Erythroblast (primary cell): ENCODE data around the gene PDCD1.
"Not testable (repeated sequence)": the region's sequence is repeated elsewhere in the genome, so short reads cannot be mapped to it uniquely, and the experiment has no call there.

Experiments
- DNase-seq, 2 experiments: peaks; one replicate each; lab custom pipeline; 2025; lab: John Stamatoyannopoulos, UW
- GATA1 ChIP-seq: IDR thresholded peaks from 2 replicates; pipeline ENCODE4 v1.6.1; 2011; ENCODE audit warnings: low read depth, mild to moderate bottlenecking, control low read depth, low read length, moderate library complexity
- POLR2A ChIP-seq: IDR thresholded peaks from 2 replicates; pipeline ENCODE4 v1.6.1; 2011; ENCODE audit warnings: mild to moderate bottlenecking, low read length

Gene PDCD1

DNA sequence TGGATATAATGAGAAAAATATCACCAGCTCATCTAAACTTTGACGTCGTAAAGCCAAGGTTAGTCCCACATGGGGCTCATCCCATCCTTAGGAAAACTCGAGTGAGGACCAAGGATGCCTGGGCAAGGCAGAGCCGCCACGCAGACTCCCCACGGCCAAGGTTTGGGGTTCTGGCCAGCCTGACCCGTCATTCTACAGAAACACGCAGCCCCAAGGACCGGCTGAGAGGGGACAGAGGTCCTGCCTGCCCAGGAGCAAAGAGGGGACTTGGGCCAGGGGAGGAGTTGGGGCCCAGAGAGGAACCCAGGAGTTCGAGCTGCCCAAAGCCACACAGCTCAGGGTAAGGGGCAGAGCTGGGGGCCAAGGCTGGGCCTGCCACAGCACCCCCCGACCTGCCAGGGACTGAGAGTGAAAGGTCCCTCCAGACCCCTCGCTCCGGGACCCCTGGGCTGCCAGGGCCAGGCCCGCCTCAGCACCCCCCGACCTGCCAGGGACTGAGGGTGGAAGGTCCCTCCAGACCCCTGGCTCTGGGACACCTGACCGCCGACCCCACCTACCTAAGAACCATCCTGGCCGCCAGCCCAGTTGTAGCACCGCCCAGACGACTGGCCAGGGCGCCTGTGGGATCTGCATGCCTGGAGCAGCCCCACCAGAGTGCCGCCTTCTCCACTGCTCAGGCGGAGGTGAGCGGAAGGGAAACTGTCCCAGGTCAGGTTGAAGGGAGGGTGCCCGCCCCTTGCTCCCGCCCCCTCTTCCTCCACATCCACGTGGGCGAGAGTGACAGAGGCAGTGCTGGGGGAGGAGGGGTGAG lies at the start of gene PDCD1:
PDCD1 (minus strand) TSS at position 689 of the 811 bp plus-strand sequence; CDS start at position 633, 56 bp downstream.
- TF ChIP-seq POLR2A (no peak), GATA1 (no peak)
- DNase-seq: no peak

DNA sequence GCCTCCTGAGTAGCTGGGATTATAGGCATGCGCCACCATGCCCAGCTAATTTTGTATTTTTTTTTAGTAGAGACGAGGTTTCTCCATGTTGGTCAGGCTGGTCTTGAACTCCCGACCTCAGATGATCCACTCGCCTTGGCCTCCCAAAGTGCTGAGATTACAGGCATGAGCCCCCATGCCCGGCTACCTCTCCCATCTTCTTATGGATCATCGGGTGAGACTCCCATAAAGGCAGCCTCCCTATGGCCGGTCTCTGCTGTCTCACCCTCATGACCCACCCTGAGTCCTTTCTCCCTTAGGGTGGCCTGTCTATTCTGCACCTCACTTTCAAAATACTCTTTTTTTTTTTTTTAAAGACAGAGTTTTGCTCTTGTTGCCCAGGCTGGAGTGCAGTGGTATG lies 49.1 kb upstream of the PDCD1 start:
- DNase-seq: not testable (repeated sequence)

DNA sequence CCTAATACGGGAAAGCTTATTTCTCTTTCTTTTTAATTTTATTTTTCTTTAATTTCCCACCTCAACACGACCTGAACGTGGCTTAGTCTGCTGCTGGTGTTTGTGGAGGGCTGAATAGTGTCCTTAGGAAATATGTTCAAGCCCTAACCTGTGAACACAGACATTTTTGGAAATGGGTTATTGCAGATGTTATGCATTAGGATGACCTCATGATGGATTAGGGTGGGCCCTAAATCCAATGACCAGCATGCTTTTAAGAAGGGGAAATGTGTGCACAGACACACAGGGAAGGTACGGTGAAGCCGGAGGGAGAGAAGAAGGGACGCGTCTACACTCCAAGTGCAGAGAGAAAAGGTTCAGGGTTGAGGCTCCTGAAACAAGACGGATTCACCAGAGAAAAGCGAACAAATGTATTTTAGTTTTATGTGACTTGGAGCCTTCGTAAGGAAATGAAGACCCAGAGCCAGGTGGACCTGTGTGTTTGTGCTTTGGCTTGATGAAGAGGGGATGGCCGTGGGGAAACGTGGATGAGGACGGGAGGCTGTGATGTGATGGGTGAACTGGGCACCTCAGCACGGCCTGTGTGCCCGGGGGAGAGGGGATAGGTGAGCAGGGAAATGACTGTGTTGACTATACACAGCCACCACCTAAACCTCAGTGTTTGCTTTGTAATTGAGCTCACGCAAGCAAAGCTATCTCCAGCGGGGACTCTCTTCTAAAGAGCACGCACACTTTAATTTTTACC lies 48.3 kb upstream of the PDCD1 start:
- no peak for DNase-seq
- TF ChIP-seq POLR2A (no peak), GATA1 (no peak)

DNA sequence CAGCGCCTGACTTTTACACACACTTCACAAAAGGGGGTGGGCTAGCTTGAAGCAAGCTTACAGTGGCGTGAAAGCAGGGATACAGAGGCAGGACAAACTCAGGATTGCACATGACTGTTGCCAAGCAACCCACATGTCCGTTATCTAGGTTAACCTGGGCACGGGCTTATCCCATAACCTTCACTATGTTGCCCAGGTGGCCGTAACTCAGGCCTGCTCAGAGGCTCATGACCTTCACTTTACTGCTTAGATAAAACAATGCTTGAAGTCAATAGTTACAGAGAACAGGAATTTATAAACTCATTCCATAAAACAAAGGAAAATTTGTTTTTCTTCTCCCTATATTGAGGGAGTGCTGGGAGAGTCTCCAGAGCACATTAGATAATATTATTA lies 47.7 kb upstream of the PDCD1 start:
- DNase-seq: not testable (repeated sequence)

DNA sequence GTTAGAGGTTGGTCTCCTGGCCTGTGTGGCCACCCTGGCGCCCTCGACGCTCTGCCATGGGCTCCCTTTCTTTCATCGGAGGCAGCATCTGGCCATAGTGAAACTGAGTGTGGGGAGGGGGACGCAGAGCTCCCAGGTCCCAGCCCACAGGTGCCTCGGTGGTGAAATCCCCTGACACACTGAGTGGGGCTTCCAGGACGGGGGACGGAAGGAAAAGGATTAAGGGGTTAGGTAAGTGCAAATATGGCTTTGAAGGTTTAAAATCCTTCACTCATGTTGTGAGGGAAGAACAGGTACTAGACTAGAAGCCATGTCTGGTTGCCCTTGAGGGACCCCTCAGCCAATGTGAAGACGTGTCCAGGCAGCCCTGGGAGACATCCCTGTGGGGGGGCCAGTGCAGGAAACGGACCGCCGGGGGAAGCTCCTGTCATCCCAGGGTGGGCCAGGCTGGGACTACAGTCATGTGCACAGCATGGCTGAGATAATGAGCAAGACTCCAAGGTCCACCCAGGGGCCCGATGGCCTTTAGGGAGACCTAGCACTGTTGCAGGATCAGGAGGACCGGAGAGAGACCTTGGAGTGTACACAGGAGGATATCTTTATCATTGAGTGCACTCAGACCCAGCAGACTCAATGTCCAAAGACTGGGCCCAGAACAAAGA lies 47.2 kb upstream of the PDCD1 start:
- TF ChIP-seq GATA1: no peak
- TF ChIP-seq POLR2A: no peak

DNA sequence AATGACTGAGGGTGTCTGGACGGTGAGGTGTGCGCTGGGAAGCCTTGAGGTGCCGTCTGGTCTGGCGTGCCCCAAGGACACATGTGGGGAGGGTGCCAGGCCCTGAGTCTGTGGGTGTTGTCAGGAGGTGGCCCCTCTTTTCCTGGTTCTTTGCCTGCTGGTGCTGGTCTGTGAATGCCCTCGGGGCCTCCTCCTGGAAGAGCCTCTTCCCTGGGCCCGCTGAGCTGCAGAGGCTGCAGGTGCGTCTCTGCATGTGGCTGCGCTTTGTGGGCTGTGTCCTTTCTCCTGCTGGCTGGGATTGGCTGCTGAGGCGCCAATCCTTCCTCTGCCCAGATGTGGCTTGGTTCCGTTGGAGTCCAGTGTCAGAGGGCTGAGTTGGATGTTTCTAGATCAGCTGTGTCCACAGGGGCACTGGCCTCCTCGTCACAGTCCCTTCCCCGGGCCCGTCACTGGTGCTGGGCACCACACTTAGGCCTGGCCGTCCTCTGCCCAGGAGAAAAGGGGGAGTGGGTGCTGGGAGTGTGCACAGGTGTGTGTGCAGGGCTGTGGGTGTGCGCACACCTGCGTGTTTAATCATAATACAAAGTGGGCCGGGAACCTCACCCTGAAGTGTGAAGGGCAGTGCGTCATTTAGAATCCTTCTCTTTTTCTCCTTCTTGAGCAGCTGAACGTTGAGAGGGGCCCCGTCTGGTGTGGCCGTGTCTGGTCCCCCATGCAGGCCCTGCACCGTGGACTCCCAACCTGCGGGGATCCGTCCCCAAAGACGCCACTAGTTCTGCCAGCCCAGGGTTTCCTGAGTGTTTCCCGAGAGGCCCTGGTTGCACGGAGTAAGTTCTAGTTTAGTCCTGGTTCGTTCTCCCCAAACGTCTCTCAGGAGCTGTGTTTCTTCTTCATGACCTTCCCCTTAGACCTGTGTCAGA lies 46.4 kb upstream of the PDCD1 start:
- DNase-seq: no peak
- TF ChIP-seq POLR2A (no peak), GATA1 (no peak)

More for the DNA sequence above, 47.2 kb upstream of the PDCD1 start:
- DNase-seq: no peak

DNA sequence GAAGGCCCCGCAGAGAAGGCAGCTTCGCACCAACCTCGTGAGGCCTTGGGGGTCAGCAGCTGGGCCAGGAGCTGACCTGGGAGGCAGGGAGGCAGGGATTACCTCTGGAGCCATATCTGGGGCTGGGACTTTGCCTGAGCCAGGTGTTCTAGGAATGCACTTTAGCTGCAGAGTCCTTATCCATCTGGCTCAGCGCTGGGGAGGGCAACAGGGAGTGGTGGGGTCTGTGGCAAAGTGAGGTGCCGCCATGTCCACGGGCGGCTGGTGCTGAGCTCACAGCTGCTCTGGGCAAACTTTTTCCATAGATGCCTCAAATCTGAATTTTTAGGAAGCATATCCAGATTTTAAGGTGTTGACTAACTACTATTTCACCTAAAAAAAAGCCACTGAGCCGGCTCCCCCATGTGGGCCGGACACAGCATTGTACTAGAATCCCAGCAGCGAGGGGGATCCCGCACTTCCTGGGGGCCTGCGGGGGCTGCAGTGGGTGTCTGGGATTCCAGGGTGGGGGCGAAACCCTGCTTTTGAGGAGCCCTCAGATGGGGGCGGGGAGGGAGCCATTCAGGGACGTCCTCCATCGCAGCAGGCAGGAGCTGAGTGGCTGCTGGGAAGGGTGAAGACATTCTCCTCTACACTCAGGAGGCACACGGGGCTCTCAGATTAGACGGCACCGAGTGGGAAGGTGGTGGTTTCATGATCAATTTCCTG lies 45.5 kb upstream of the PDCD1 start:
- TF ChIP-seq POLR2A: no peak
- no peak for TF ChIP-seq GATA1
- DNase-seq: no peak

DNA sequence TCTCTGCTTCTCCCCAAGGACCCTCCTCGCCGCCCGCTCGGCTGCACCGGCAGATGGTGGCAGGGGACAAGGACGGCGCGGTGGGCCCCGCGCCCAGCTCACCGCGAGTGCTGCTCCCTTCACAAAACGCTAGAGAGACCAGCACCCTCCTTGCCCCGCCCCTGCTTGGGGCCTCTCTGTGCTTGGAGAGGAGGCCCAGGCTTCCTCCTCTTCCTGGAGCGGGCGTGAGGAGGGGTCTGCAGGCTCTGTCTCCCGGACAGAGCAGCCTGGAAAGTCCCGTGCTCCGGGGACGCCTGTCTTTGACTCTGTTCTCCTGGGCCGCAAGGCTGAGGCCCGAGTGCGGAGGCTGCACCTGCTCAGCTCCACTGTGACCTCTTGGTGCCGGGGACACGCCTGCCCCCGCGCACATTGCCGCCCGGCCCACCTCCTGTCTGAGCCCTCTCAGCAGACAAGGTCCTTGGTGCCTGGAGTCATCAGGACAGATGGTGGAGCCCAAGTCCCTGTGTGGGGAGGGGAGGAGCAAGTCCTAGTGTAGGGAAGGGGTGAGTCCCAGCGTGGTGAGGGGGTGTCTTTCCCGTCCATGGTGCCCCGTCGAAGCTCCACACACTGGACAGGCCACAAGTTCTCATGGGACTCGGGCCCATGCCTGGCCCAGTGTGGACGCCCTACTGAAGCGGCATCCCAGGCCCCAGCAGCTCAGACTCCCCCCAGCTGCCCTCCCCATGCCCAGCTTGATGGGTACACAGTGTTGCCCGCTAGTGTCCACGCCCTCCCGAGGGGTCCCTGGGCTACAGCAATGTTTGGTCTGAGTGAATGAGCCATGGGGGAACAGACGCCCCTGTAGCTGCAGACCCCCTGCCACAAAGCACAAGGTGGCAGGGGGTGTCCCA lies 44.7 kb upstream of the PDCD1 start:
- TF ChIP-seq GATA1: no peak
- no peak for TF ChIP-seq POLR2A
- DNase-seq: no peak

DNA sequence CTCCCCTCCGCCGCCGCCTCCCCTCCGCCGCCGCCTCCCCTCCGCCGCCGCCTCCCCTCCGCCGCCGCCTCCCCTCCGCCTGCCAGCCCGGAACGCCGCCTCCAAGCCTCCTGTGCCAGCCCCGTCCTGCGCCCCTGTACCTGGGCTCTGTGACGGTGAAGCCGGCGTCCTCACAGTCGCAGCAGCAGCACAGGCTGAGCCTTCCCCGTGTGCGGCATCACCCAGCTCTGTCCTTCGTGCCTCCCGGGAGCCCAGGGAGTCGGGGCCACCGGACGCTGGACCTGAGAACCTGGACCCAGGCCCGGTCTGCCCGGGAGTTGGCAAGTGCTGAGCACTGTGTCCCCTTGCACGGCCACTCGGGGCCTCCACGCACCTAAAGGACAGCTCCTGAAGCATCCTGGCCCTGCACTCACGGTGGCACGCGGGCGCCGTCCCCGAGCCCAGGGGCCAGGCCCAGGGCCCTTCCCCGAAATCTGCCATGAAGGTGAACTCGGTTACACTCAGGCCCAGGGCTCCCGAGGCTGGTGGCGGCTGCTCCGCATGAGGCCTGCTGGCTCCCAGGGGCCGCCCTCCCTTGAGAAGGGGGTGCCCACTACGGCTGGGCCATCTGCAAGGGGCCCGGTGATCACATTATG lies 43.8 kb upstream of the PDCD1 start:
- no peak for DNase-seq
- TF ChIP-seq POLR2A (no peak), GATA1 (no peak)

DNA sequence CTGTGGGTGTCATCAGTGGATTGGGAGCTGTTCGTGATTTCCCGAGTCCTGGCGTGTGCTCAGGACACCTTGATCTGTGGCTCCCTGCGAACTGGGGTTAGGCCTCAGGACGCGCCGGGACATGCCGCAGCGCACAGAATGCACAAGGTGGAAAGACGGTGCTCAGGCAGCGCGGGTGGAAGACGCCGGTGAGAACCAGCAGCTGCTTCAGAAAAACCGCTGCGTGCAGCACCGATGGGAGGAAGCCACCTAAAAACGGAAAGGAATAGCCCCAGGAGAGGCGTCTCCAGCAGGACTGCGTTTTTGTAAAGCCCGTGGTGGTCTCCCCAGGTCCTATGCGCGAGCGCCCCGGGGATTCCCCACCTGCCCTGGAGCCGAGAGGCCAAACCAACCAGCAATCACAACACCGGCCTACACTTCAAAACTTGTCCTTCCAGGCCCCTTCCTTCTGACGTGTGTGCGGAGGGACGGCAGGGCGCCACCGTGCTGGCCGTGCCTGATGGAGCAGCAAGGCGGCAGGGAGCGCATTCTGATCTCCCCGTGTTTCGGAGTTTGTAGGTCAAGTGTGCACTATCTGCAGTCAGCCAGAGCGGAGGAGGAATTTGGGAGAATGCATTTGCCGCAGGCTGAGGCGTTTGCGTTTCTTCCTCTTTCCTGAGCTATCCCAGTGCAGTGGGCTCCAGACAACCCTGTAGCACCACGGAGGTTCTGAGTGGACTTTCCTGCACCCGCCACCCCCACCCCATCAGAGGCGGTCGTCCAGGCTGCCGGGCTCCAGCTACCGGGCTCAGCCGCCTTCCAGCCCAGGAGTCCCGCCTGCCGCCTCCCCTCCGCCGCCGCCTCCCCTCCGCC lies 43.0 kb upstream of the PDCD1 start:
- no peak for TF ChIP-seq GATA1
- no peak for TF ChIP-seq POLR2A
- DNase-seq: no peak

DNA sequence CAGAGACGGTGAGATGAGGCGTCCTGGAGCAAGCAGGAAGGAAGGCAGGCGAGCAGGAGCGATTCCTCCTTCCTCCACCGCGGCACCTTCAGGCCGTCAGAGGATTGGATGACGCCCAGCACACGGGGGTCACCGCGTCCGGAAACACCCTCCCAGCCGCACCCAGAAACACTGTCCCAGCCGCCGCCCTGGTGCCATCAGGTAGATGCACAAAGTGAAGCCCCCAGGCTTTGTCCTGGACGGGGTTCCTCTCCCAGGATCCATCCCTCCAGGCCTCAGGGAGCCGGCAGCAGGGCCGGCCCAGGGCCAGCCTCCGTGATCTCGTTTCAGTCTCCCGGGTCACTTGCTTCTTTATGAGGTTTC lies 42.3 kb upstream of the PDCD1 start:
- DNase-seq: no peak

More for the DNA sequence above, 42.3 kb upstream of the PDCD1 start:
- TF ChIP-seq GATA1 (no peak), POLR2A (no peak)
